T-helper 17 cell (primary cell): ENCODE data around the gene MIOX. TPM values are rescaled to one million over a fixed set of nuclear protein-coding genes. Genes with fewer than 3 reads are reported as not detected.

Experiments
- ATAC-seq: fragments of 150-1000 bp; cut with Tn5 transposase; 2 replicates; pipeline ENCODE4 v1.10.0; 2021; ENCODE audit warnings: mild to moderate bottlenecking, moderate library complexity
- DNase-seq, 3 donors: peaks; one replicate each; pipeline versions ENCODE4 v3.0.0 to v3.0.0-alpha.2; 2020 to 2021
- H3K9me3 ChIP-seq: one replicate; pipeline ENCODE4 v1.7.0; 2013; ENCODE audit warnings: low read length, mild to moderate bottlenecking; ENCODE audit not compliant: control insufficient read depth, poor library complexity, severe bottlenecking
- H3K27ac Mint-ChIP-seq: one replicate; pipeline ENCODE4 v1.8.0; 2022; ENCODE audit warnings: mild to moderate bottlenecking, moderate library complexity, mixed read lengths
- H3K27me3 Mint-ChIP-seq: one replicate; pipeline ENCODE4 v1.8.0; 2022; ENCODE audit warnings: mixed read lengths
- H3K36me3 Mint-ChIP-seq: one replicate; pipeline ENCODE4 v1.8.0; 2022; ENCODE audit warnings: low read depth, mixed read lengths
- H3K4me1 Mint-ChIP-seq: one replicate; pipeline ENCODE4 v1.8.0; 2022; ENCODE audit warnings: mild to moderate bottlenecking, mixed read lengths
- H3K4me3 Mint-ChIP-seq: one replicate; pipeline ENCODE4 v1.8.0; 2022; ENCODE audit warnings: mild to moderate bottlenecking, moderate library complexity, mixed read lengths
- total RNA-seq, 4 donors: library from RNA in 2 of 4; stranded (reverse) in 2 of 4; gene quantifications; one replicate each; pipeline ENCODE4 v1.2.3 and lab custom pipeline; 2022 to 2026

The MIOX gene
- total RNA-seq, 2 donors from 2014 or later = not detected

DNA sequence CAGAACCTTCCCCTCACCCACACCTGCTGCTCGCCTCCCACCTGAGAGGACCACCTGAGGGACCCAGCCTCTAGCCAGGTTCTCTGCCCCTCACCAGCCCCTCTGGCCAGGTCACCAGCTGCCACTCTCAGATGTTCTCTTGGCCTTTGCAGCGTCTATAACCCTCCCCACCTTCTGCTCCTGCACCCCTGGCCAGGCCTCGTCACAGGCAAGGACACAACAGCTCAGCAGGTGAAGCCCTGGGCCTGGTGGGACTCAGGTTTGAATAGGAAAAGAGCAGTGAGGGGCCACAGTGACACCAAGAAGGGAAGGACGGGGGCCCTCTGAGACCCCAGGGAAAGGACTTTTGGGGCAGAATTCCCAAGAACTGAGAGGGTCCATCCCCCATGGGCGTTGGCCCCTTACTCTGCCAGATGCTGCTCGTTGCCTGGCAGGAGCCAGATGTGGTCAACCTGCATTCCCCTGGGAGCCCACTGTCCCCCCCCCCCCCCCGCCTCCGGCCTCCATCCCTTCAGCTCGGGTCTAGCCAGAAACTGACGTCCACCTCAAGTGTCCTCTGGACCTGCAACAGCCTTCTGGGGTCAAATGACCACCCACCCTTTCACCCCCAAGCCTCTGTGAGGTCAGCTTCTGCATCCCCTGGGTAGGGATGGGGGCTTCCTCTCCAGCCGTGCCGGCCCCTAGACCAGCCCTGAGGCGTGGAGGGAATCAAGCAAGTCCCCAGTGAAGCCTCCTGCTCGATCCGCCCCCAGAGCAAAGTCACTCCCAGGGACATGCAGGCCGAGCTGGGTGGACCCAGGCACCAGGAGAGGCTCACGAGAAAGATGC lies 40.6 kb upstream of the MIOX start:
- H3K4me1 Mint-ChIP-seq = peaks cover 27% of the 10 kb centered on the region
- H3K36me3 Mint-ChIP-seq = peaks cover 10% of the 10 kb centered on the region
- no peak for DNase-seq
- no peaks in the 10 kb centered on the region for H3K9me3 ChIP-seq
- no peaks in the 10 kb centered on the region for H3K27me3 Mint-ChIP-seq
- ATAC-seq = no peak
- no peak overlapping the region for H3K4me3 Mint-ChIP-seq
- H3K27ac Mint-ChIP-seq = peak overlapping the region; percentile 71

- H3K4me1 Mint-ChIP-seq = peaks cover 30% of the 10 kb centered on the region
- DNase-seq (no peak), ATAC-seq (no peak)
- no peak overlapping the region for H3K27ac Mint-ChIP-seq
- peaks cover 10% of the 10 kb centered on the region for H3K36me3 Mint-ChIP-seq
- H3K27me3 Mint-ChIP-seq = no peaks in the 10 kb centered on the region
- H3K9me3 ChIP-seq = no peaks in the 10 kb centered on the region
- H3K4me3 Mint-ChIP-seq = no peak overlapping the region
Observed at GRCh38 chr22:50446708-50447575, 39.7 kb upstream of the MIOX start.

GRCh38 chr22:50447576-50448551 lies 38.8 kb upstream of the MIOX start:
- ATAC-seq = no peak

GRCh38 chr22:50452649-50453048 lies 34.0 kb upstream of the MIOX start:
- H3K27me3 Mint-ChIP-seq = no peaks in the 10 kb centered on the region
- ATAC-seq (no peak), DNase-seq (no peak)
- H3K27ac Mint-ChIP-seq = peak overlapping the region; percentile 88
- H3K4me3 Mint-ChIP-seq = no peak overlapping the region
- peaks cover 12% of the 10 kb centered on the region for H3K36me3 Mint-ChIP-seq
- peaks cover 24% of the 10 kb centered on the region for H3K4me1 Mint-ChIP-seq
- no peaks in the 10 kb centered on the region for H3K9me3 ChIP-seq

More at GRCh38 chr22:50447576-50448551, 38.8 kb upstream of the MIOX start:
- no peaks in the 10 kb centered on the region for H3K9me3 ChIP-seq
- DNase-seq = no peak
- Mint-ChIP-seq H3K27ac (peak overlapping the region; percentile 92), H3K27me3 (no peaks in the 10 kb centered on the region), H3K4me1 (peaks cover 30% of the 10 kb centered on the region), H3K4me3 (peak overlapping the region; percentile 33), H3K36me3 (peaks cover 10% of the 10 kb centered on the region)

GRCh38 chr22:50454556-50455075 lies 32.0 kb upstream of the MIOX start:
- Mint-ChIP-seq H3K4me3 (no peak overlapping the region), H3K27me3 (no peaks in the 10 kb centered on the region), H3K27ac (peak overlapping the region; percentile 49), H3K4me1 (peaks cover 18% of the 10 kb centered on the region), H3K36me3 (peaks cover 3% of the 10 kb centered on the region)
- ATAC-seq (no peak), DNase-seq (no peak)
- no peaks in the 10 kb centered on the region for H3K9me3 ChIP-seq

GRCh38 chr22:50455201-50455600 lies 31.5 kb upstream of the MIOX start:
- no peaks in the 10 kb centered on the region for H3K27me3 Mint-ChIP-seq
- peak overlapping the region; percentile 49 for H3K27ac Mint-ChIP-seq
- H3K4me1 Mint-ChIP-seq = peaks cover 16% of the 10 kb centered on the region
- no peak for ATAC-seq
- H3K36me3 Mint-ChIP-seq = peaks cover 2% of the 10 kb centered on the region
- no peak for DNase-seq
- H3K9me3 ChIP-seq = no peaks in the 10 kb centered on the region
- no peak overlapping the region for H3K4me3 Mint-ChIP-seq

- DNase-seq (no peak), ATAC-seq (no peak)
- H3K27ac Mint-ChIP-seq = no peak overlapping the region
- H3K36me3 Mint-ChIP-seq = peaks cover 4% of the 10 kb centered on the region
- no peaks in the 10 kb centered on the region for H3K9me3 ChIP-seq
- H3K4me3 Mint-ChIP-seq = peak overlapping the region; percentile 25
- no peaks in the 10 kb centered on the region for H3K27me3 Mint-ChIP-seq
- peaks cover 13% of the 10 kb centered on the region for H3K4me1 Mint-ChIP-seq
Observed at GRCh38 chr22:50456026-50456425, 30.6 kb upstream of the MIOX start.

- DNase-seq (no peak), ATAC-seq (no peak)
- Mint-ChIP-seq H3K27ac (peak overlapping the region; percentile 88), H3K4me3 (no peak overlapping the region), H3K4me1 (peaks cover 11% of the 10 kb centered on the region), H3K36me3 (peaks cover 5% of the 10 kb centered on the region), H3K27me3 (no peaks in the 10 kb centered on the region)
- H3K9me3 ChIP-seq = no peaks in the 10 kb centered on the region
Observed at GRCh38 chr22:50456466-50457234, 30.0 kb upstream of the MIOX start.

DNA sequence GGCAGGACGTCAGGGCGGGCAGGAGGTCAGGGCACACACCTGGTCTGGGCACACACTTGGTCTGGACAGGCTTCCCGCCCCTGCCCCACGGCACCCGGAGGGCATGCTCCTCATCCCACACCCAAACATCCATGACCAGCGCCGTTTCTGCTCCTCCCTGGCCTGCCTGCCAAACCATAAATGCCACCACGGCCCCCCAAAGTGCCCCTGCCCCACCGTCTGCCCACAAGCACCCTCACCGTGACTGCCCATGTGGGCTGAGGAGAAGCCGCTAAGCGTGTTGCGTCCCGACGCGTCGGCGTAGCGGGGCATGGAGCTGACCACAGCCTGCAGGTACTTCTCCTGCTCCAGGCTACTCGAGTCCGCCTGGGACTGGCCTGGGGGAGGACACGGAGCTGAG lies 27.6 kb upstream of the MIOX start:
- ATAC-seq (no peak), DNase-seq (no peak)
- no peaks in the 10 kb centered on the region for H3K27me3 Mint-ChIP-seq
- H3K9me3 ChIP-seq = no peaks in the 10 kb centered on the region
- H3K4me3 Mint-ChIP-seq = no peak overlapping the region
- no peak overlapping the region for H3K27ac Mint-ChIP-seq
- H3K36me3 Mint-ChIP-seq = peaks cover 2% of the 10 kb centered on the region
- H3K4me1 Mint-ChIP-seq = peaks cover 5% of the 10 kb centered on the region

DNA sequence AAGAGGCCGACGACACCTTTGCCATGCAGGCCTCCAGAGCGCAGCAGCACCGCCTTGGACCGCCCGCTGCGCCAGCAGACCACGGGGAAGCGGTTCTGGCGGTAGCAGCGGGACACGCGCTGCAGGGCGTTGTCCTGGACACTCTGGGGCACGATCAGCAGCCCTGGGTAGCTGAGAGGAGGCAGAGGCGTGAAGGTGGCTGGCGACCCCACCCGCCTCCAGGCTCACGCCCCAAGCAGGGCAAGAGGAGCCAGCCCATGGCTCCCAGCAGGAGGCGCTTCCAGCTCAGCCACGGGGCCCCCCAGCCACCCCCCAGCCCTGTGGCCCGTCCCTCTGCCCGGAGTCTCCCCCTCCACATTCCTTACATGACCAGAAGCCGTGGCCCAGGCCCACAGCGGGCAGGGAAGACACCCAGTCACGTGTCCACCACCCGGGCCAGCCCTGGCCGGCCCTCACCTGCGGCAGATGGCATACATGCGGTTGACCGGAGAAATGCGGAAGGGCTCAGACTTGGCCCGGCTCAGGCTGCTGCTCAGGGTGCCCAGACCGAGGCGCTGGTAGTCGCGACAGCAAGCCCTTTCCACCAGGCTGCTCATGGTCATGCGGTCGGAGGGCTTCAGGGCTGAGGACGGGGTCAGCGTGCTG lies 27.0 kb upstream of the MIOX start:
- ATAC-seq = peak; percentile 26
- Mint-ChIP-seq H3K27ac (no peak overlapping the region), H3K36me3 (peaks cover 2% of the 10 kb centered on the region), H3K27me3 (no peaks in the 10 kb centered on the region), H3K4me3 (no peak overlapping the region), H3K4me1 (peaks cover 5% of the 10 kb centered on the region)
- no peaks in the 10 kb centered on the region for H3K9me3 ChIP-seq
- DNase-seq = no peak

DNA sequence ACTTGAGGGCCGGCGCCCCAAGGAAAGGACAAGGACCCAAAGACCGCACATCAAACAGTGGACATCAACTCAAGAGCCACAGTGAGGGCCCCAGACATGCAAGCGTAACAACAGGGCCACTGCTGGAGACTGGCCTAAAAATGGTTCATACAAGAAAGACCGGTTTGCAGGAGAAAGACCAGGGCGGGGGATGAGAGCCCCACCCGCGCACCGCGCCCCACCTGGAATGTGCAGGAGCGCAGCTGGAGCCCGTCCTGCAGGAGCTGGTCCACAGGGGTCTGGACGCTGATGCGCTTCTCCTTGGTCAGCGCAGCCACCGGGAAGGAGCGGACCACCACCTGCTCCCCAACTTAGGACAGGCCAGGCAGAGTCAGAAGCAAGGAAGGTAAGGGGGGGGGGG lies 25.7 kb upstream of the MIOX start:
- DNase-seq (no peak), ATAC-seq (no peak)
- H3K4me1 Mint-ChIP-seq = peaks cover 5% of the 10 kb centered on the region
- H3K4me3 Mint-ChIP-seq = no peak overlapping the region
- H3K9me3 ChIP-seq = no peaks in the 10 kb centered on the region
- H3K27ac Mint-ChIP-seq = no peak overlapping the region
- peaks cover 2% of the 10 kb centered on the region for H3K36me3 Mint-ChIP-seq
- H3K27me3 Mint-ChIP-seq = no peaks in the 10 kb centered on the region
